ENCODE results near the gene OLR1.

GRCh38 chr12:10115890-10116289, 56.0 kb downstream of the OLR1 start:
- TF ChIP-seq CTCF (conservative IDR thresholded peaks at IDR 0.05) (no peak), ZFX (IDR thresholded peaks at IDR 0.05) (no peak)
